ENCODE measurements around the gene FLT3. TPM values are rescaled to one million over a fixed set of nuclear protein-coding genes. Genes with fewer than 3 reads are reported as not detected.
A peak's percentile ranks its signal among the peaks of the same experiment; 100 is the strongest.

Gene FLT3
- total RNA-seq, 1 donor from 2014 or later, result not detected

DNA sequence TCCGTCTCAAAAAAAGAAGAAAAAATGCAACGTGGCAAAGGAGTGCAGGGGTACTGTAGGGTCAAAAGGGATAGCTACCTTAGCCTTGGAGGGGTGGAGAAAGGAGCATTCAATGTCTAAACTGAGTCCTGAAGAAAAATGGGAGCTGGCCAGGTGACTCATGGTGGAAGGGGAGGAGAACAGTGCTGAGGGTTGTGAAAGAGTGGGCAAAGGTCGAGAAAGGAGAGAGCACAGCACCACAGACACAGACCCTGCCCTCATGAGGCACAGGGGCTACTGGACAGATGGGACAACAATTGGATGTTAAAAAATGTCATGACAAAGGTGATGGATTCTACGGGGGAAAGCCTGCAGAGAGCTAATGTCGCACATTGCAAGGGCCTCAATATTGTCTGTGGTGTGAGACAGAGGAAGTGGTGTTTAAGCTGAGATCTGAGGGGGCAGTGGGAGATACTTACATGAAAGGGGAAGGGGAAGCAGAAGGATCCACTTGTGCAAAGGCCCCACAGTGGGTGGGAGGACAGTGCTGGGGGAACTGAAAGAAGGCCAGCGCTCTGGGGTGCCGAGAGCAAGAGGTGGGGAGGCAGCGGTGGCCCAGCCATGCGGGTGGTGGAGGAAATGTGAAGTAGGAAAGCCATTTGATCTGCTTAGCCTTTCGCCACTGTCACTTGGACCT, 69.0 kb downstream of the FLT3 start:
- peaks cover 41% of the 10 kb centered on the region for H3K27me3 Mint-ChIP-seq (ENCODE audit: low read depth)

DNA sequence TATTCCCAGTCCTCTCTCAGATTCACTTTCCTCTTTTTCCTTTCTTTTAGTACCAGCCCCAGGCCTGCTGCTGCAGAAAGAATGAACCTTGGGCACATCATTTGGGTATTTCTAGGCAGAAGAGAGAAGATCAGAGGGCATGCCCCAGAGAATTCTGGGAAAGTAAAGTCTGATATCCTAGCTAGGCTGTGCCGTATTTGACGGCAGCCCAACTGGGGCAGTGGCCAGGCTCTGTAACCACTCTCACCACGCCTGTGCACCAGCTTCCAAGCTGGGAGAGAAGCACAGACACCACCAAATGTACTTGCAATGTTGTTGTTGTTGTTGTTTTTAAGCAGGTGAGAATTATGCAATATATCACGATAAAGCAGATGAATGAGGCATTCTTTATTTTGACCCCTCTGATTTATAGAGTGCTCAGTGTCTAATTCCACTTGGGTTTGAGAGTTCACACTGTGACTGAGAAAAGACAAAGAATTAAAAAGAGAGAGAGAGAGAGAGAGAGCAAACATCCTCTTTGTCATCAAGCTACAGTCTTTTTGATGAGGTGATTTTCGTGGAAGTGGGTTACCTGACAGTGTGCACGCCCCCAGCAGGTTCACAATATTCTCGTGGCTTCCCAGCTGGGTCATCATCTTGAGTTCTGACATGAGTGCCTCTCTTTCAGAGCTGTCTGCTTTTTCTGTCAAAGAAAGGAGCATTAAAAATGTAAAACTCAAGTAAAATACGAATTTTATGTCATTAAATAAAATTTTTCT, 72.6 kb downstream of the FLT3 start:
- no peak for DNase-seq (ENCODE audit: low spot score)
- H3K36me3 Mint-ChIP-seq (ENCODE audit: low read depth), result no peaks in the 10 kb centered on the region
- peaks cover 18% of the 10 kb centered on the region for H3K27me3 Mint-ChIP-seq (ENCODE audit: low read depth)
- H3K4me1 Mint-ChIP-seq (ENCODE audit: low read depth), result peaks cover 8% of the 10 kb centered on the region
- H3K9me3 Mint-ChIP-seq (ENCODE audit: low read depth), result no peaks in the 10 kb centered on the region
- TF ChIP-seq, protein P1, sequence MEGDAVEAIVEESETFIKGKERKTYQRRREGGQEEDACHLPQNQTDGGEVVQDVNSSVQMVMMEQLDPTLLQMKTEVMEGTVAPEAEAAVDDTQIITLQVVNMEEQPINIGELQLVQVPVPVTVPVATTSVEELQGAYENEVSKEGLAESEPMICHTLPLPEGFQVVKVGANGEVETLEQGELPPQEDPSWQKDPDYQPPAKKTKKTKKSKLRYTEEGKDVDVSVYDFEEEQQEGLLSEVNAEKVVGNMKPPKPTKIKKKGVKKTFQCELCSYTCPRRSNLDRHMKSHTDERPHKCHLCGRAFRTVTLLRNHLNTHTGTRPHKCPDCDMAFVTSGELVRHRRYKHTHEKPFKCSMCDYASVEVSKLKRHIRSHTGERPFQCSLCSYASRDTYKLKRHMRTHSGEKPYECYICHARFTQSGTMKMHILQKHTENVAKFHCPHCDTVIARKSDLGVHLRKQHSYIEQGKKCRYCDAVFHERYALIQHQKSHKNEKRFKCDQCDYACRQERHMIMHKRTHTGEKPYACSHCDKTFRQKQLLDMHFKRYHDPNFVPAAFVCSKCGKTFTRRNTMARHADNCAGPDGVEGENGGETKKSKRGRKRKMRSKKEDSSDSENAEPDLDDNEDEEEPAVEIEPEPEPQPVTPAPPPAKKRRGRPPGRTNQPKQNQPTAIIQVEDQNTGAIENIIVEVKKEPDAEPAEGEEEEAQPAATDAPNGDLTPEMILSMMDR (IDR thresholded peaks at IDR 0.05), result no peak
- H3K4me3 Mint-ChIP-seq (ENCODE audit: unreplicated experiment), result no peak overlapping the region
- no peak overlapping the region for H3K27ac Mint-ChIP-seq (ENCODE audit: unreplicated experiment)

More for the DNA sequence above, 69.0 kb downstream of the FLT3 start:
- no peak for DNase-seq (ENCODE audit: low spot score)
- Mint-ChIP-seq H3K36me3 (ENCODE audit: low read depth) (peaks cover 1% of the 10 kb centered on the region), H3K9me3 (ENCODE audit: low read depth) (no peaks in the 10 kb centered on the region), H3K4me1 (ENCODE audit: low read depth) (no peaks in the 10 kb centered on the region), H3K27ac (ENCODE audit: unreplicated experiment) (no peak overlapping the region), H3K4me3 (ENCODE audit: unreplicated experiment) (no peak overlapping the region)
- TF ChIP-seq, protein P1 (IDR thresholded peaks at IDR 0.05), result no peak

DNA sequence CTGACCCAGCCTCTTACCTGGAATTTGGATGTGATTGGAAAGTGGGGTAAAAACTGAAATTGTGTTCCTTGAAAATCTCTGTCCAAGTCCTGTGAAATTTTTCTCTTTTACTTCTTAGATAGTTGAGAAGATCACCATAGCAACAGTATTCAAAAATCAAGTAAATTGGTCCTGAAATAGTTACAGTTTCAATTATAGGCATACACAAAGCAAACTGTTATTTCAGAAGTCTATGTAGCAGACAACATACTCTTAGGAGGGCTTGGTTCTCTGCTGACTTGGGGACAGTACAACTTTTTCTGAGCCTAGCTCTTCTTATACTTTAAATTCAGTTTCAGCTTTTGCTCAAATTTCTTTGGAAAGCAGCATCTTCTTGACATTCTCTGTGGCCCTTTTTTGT, 73.3 kb downstream of the FLT3 start:
- no peaks in the 10 kb centered on the region for H3K36me3 Mint-ChIP-seq (ENCODE audit: low read depth)
- H3K9me3 Mint-ChIP-seq (ENCODE audit: low read depth), result no peaks in the 10 kb centered on the region
- peaks cover 16% of the 10 kb centered on the region for H3K27me3 Mint-ChIP-seq (ENCODE audit: low read depth)
- TF ChIP-seq, protein P1 (IDR thresholded peaks at IDR 0.05), result no peak
- no peak overlapping the region for H3K27ac Mint-ChIP-seq (ENCODE audit: unreplicated experiment)
- DNase-seq (ENCODE audit: low spot score), result no peak
- no peak overlapping the region for H3K4me3 Mint-ChIP-seq (ENCODE audit: unreplicated experiment)
- peaks cover 14% of the 10 kb centered on the region for H3K4me1 Mint-ChIP-seq (ENCODE audit: low read depth)

DNA sequence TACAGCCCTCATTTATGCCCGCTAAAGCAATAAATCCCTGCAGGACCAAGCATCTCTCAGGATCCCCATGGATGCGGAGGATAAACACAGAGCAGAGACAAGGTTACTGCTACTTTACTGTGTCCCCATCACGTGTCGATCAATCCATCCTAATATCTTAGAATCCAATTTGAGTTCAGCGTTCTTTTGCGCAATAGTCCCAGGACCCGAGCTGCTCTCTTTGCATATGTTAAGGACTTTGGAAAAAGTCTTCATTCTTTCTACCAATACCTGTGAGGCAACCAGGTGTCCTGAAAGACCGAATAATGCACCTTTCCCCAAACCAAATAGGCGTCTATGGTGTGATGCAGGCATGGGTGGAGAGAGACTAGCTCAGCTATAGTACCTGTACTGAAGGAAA, 73.9 kb downstream of the FLT3 start:
- no peak overlapping the region for H3K4me3 Mint-ChIP-seq (ENCODE audit: unreplicated experiment)
- peaks cover 14% of the 10 kb centered on the region for H3K4me1 Mint-ChIP-seq (ENCODE audit: low read depth)
- no peaks in the 10 kb centered on the region for H3K36me3 Mint-ChIP-seq (ENCODE audit: low read depth)
- H3K9me3 Mint-ChIP-seq (ENCODE audit: low read depth), result no peaks in the 10 kb centered on the region
- peaks cover 11% of the 10 kb centered on the region for H3K27me3 Mint-ChIP-seq (ENCODE audit: low read depth)
- DNase-seq (ENCODE audit: low spot score), result no peak
- H3K27ac Mint-ChIP-seq (ENCODE audit: unreplicated experiment), result no peak overlapping the region
- TF ChIP-seq, protein P1 (IDR thresholded peaks at IDR 0.05), result no peak

DNA sequence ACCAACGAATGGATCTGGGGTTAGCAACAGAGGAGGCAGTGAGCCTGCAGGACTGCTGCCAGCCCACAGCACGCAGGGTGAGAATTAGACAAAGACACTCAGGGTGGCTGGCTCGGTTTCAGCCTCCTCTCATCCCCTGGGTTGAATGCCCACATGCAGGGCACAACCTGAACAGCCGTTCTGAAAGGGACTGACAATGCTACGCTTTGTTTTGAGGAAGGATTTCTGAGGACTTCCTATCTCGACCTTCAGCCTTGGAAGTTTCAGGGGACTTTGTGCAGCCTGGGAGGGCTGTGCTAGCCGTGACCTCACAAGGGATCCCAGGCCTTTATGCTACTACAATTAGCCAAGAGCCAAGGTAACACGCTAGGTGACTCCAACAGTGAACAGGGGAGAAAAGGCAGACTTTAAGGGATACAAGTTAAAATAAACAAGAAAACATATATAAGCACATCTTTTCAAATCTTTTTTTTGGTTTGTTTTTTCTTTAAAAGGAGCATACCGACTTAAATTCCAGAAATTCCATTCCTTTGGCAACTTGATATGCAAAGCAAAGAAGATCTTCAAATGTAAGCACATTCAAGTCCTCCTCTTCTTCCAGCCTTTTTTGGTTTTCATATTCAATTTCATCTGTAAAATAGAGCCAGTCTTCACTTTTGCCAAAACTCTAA, 77.4 kb downstream of the FLT3 start:
- Mint-ChIP-seq H3K4me3 (ENCODE audit: unreplicated experiment) (no peak overlapping the region), H3K27ac (ENCODE audit: unreplicated experiment) (peak overlapping the region; percentile 50), H3K36me3 (ENCODE audit: low read depth) (no peaks in the 10 kb centered on the region), H3K4me1 (ENCODE audit: low read depth) (peaks cover 14% of the 10 kb centered on the region), H3K27me3 (ENCODE audit: low read depth) (peaks cover 4% of the 10 kb centered on the region), H3K9me3 (ENCODE audit: low read depth) (no peaks in the 10 kb centered on the region)
- TF ChIP-seq, protein P1 (IDR thresholded peaks at IDR 0.05), result no peak
- DNase-seq (ENCODE audit: low spot score), result no peak

All from chondrocyte (in vitro differentiated cells).